Astrocyte (in vitro differentiated cells and primary cell): ENCODE measurements around the gene PPARG.

Source experiments
- EZH2 ChIP-seq: IDR thresholded peaks from 2 replicates; pipeline ENCODE4 v1.6.1; 2012; ENCODE audit warnings: mild to moderate bottlenecking, low read length, inconsistent platforms; ENCODE audit not compliant: insufficient read depth
- TF ChIP-seq, protein P1 (sequence below): IDR thresholded peaks from 2 replicates; pipeline ENCODE4 v1.5.1; 2011; ENCODE audit warnings: low read depth, mild to moderate bottlenecking, inconsistent platforms, low read length, moderate library complexity; ENCODE audit not compliant: insufficient read depth

DNA sequence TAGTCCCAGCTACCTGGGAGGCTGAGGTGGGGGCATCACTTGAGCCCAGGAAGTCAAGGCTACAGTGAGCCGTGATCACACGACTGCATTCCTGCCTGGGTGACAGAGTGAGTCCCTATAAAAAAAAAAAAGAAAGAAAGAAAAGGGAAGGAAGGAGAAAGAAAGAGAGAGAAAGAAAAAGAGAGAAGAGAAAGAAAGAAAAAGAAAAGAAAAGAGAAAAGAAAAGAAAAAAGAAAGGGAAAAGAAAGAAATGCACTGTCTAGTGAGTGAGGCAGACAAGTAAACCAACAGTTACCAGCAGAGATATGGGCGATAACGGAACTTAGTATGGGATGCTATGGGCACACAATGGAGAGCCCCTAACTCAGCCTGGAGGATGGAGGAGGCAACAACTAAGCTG is 158.2 kb downstream of the PPARG start:
- TF ChIP-seq, protein P1, sequence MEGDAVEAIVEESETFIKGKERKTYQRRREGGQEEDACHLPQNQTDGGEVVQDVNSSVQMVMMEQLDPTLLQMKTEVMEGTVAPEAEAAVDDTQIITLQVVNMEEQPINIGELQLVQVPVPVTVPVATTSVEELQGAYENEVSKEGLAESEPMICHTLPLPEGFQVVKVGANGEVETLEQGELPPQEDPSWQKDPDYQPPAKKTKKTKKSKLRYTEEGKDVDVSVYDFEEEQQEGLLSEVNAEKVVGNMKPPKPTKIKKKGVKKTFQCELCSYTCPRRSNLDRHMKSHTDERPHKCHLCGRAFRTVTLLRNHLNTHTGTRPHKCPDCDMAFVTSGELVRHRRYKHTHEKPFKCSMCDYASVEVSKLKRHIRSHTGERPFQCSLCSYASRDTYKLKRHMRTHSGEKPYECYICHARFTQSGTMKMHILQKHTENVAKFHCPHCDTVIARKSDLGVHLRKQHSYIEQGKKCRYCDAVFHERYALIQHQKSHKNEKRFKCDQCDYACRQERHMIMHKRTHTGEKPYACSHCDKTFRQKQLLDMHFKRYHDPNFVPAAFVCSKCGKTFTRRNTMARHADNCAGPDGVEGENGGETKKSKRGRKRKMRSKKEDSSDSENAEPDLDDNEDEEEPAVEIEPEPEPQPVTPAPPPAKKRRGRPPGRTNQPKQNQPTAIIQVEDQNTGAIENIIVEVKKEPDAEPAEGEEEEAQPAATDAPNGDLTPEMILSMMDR = no peak
- no peak for TF ChIP-seq EZH2
